HEK293T (cell line): ENCODE results near the gene ZNF541.
A peak's percentile ranks its signal among the peaks of the same experiment; 100 is the strongest.

ENCODE experiments used
- CTCF ChIA-PET: fragments of 350-600 bp; formaldehyde crosslinking; extraction: SDS; loops from one replicate; lab custom pipeline; 2021; ENCODE audit warnings: antibody characterized with exemption, inconsistent platforms; lab: Yijun Ruan, JAX
- POLR2A ChIA-PET: fragments of 350-600 bp; formaldehyde crosslinking; extraction: SDS; loops from one replicate; lab custom pipeline; 2020; ENCODE audit warnings: antibody characterized with exemption, inconsistent platforms; lab: Yijun Ruan, JAX
- DNase-seq: peaks from one replicate; pipeline ENCODE4 v3.0.0; 2012; ENCODE audit warnings: mixed read lengths; ENCODE audit errors: extremely low spot score
- ARNT ChIP-seq: fragments of 450-650 bp; IDR thresholded peaks from 2 replicates; pipeline ENCODE4 v1.6.1; 2017; ENCODE audit warnings: mild to moderate bottlenecking
- BHLHE40 ChIP-seq: fragments of 450-650 bp; IDR thresholded peaks from 2 replicates; pipeline ENCODE4 v1.6.1; 2016; ENCODE audit warnings: mild to moderate bottlenecking, moderate library complexity, borderline replicate concordance
- CTBP1 ChIP-seq: fragments of 450-650 bp; IDR thresholded peaks from 2 replicates; pipeline ENCODE4 v1.6.1; 2016; ENCODE audit warnings: borderline replicate concordance
- ELF4 ChIP-seq: fragments of 450-650 bp; IDR thresholded peaks from 2 replicates; pipeline ENCODE4 v1.6.1; 2017; ENCODE audit warnings: antibody characterized with exemption
- FOXA1 ChIP-seq: fragments of 450-650 bp; IDR thresholded peaks from 2 replicates; pipeline ENCODE4 v1.6.1; 2016; ENCODE audit warnings: mild to moderate bottlenecking
- FOXK2 ChIP-seq: fragments of 450-650 bp; IDR thresholded peaks from 2 replicates; pipeline ENCODE4 v1.6.1; 2016; ENCODE audit warnings: mild to moderate bottlenecking
- FOXM1 ChIP-seq: fragments of 450-650 bp; IDR thresholded peaks from 2 replicates; pipeline ENCODE4 v1.6.1; 2017; ENCODE audit warnings: mild to moderate bottlenecking, borderline replicate concordance
- HDGF ChIP-seq: fragments of 450-650 bp; IDR thresholded peaks from 2 replicates; pipeline ENCODE4 v1.6.1; 2017; ENCODE audit warnings: antibody characterized with exemption, borderline replicate concordance
- L3MBTL2 ChIP-seq: fragments of 450-650 bp; conservative IDR thresholded peaks from 2 replicates; pipeline ENCODE4 v1.6.1; 2016; ENCODE audit warnings: mild to moderate bottlenecking
- LEF1 ChIP-seq: fragments of 450-650 bp; IDR thresholded peaks from 2 replicates; pipeline ENCODE4 v1.6.1; 2017; ENCODE audit warnings: mild to moderate bottlenecking, borderline replicate concordance
- NFRKB ChIP-seq: fragments of 450-650 bp; IDR thresholded peaks from 2 replicates; pipeline ENCODE4 v1.6.1; 2016; ENCODE audit warnings: mild to moderate bottlenecking, moderate library complexity
- SP1 ChIP-seq: fragments of 450-650 bp; IDR thresholded peaks from 2 replicates; pipeline ENCODE4 v1.6.1; 2017
- SUZ12 ChIP-seq: fragments of 450-650 bp; IDR thresholded peaks from 2 replicates; pipeline ENCODE4 v1.6.1; 2016; ENCODE audit warnings: mild to moderate bottlenecking
- TARDBP ChIP-seq: fragments of 450-650 bp; IDR thresholded peaks from 2 replicates; pipeline ENCODE4 v1.6.1; 2016
- ZNF384 ChIP-seq: fragments of 450-650 bp; IDR thresholded peaks from 2 replicates; pipeline ENCODE4 v1.6.1; 2016
- TF ChIP-seq, protein P1 (sequence below): fragments of 450-650 bp; IDR thresholded peaks from 2 replicates; pipeline ENCODE4 v1.6.1; 2016

ZNF541 gene

DNA sequence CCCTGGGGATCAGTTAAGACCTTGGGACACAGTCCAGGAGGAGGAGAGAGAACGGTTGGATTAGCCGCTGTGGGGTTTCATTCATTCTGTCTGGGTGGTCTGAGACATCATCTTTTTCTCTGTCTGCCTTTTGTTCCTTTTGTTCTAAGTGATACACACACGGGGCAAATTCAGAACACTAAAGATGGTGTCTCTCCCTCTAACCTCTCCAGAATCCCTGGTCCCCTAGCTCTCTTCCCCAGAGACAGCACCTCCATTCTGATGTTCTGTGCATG is 41.0 kb upstream of the ZNF541 start:
- ChIA-PET CTCF (no interaction called here), POLR2A (interaction anchor here (0.8 kb wide), 1 partner anchor 15 kb away, joined by 3 read pairs; no protein-coding TSS in a partner anchor)
- TF ChIP-seq SUZ12 (no peak), FOXM1 (no peak)
- no peak for DNase-seq

DNA sequence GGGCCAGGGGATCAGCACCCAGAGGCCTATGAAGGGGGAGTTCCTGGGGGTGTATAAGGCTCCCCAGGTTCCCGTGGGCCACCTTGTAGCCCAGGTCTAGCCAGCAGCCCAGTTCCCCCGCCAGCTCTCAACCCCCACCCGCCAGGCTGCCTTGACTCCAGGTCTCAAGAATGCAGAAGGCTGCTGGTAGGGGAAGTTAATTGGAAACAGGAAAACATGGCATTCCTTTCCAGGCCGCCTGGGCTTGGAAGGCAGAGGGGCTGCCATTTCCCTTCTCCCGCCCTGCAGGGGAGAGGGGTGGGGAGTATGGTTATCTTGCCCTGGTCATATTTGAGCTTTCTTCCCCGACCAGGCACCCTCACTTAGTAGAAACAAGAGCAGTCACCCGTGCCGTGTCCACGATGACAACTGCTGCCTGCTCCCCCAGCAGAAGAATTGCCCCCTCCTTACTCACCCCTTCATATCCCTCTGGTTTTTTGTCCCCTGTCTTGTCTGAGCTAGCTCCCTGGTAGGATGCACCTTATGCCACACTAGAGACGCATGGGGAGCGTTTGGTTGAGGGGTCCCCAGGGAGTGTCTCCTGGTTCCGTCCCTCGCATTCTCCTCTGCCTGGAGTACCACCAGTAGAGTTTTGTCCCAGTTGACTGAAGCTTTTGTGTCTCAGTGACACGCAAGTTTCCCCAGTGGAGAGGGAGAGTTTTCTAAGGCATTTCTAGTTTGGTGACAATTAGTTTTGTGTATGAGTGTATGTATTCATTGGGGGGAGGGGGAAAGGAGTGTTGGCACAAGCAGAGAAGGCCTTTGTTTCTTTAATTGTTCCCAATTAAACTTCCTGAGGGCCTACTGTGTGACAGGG is 40.4 kb upstream of the ZNF541 start:
- DNase-seq: no peak
- TF ChIP-seq SUZ12 (no peak), FOXA1 (no peak), BHLHE40 (no peak), CTBP1 (no peak), HDGF (no peak), SP1 (no peak), ARNT (no peak), LEF1 (no peak), L3MBTL2 (no peak), FOXM1 (no peak), FOXK2 (no peak), NFRKB (no peak), TARDBP (no peak), ZNF384 (no peak), ELF4 (no peak)
- TF ChIP-seq, protein P1, sequence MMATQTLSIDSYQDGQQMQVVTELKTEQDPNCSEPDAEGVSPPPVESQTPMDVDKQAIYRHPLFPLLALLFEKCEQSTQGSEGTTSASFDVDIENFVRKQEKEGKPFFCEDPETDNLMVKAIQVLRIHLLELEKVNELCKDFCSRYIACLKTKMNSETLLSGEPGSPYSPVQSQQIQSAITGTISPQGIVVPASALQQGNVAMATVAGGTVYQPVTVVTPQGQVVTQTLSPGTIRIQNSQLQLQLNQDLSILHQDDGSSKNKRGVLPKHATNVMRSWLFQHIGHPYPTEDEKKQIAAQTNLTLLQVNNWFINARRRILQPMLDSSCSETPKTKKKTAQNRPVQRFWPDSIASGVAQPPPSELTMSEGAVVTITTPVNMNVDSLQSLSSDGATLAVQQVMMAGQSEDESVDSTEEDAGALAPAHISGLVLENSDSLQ: no peak
- ChIA-PET POLR2A (interaction anchor here (0.8 kb wide), 1 partner anchor 14 kb away, joined by 3 read pairs; no protein-coding TSS in a partner anchor), CTCF (no interaction called here)

DNA sequence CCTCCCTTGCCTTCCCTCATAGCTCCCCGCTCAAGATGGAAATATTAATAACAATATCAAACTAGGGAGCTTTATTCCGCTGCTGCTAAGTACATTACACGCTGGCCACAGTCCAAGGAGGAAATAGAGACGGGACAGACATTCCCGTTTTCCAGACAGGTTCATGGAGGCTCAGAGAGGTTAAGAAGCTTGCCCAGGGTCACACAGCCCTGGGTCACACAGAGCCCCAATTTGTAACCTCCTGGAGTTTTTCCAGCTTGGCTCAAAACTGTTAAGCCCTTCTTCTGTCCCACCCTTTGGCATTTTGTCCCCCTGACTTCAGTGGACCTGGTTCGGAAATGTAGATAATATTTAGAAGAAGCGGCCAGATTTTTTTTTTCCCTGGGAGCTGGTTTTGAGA is 38.0 kb upstream of the ZNF541 start:
- DNase-seq: no peak
- ChIA-PET POLR2A (interaction anchor here (0.7 to 1.7 kb wide), 5 partner anchors 9 to 70 kb away, joined by 3 to 4 read pairs (median 3); no protein-coding TSS in a partner anchor), CTCF (interaction anchor here (0.6 kb wide), 2 partner anchors 27 to 1031 kb away, joined by 3 to 4 read pairs; no protein-coding TSS in a partner anchor)
- no peak for TF ChIP-seq TARDBP
- TF ChIP-seq FOXM1: no peak
- no peak for TF ChIP-seq FOXK2
- TF ChIP-seq ARNT: no peak
- TF ChIP-seq ELF4: no peak
- TF ChIP-seq SUZ12: no peak
- TF ChIP-seq LEF1: no peak
- TF ChIP-seq ZNF384: no peak
- TF ChIP-seq FOXA1: no peak
- no peak for TF ChIP-seq CTBP1
- TF ChIP-seq, protein P1: no peak
- TF ChIP-seq HDGF: no peak
- no peak for TF ChIP-seq L3MBTL2
- no peak for TF ChIP-seq NFRKB

DNA sequence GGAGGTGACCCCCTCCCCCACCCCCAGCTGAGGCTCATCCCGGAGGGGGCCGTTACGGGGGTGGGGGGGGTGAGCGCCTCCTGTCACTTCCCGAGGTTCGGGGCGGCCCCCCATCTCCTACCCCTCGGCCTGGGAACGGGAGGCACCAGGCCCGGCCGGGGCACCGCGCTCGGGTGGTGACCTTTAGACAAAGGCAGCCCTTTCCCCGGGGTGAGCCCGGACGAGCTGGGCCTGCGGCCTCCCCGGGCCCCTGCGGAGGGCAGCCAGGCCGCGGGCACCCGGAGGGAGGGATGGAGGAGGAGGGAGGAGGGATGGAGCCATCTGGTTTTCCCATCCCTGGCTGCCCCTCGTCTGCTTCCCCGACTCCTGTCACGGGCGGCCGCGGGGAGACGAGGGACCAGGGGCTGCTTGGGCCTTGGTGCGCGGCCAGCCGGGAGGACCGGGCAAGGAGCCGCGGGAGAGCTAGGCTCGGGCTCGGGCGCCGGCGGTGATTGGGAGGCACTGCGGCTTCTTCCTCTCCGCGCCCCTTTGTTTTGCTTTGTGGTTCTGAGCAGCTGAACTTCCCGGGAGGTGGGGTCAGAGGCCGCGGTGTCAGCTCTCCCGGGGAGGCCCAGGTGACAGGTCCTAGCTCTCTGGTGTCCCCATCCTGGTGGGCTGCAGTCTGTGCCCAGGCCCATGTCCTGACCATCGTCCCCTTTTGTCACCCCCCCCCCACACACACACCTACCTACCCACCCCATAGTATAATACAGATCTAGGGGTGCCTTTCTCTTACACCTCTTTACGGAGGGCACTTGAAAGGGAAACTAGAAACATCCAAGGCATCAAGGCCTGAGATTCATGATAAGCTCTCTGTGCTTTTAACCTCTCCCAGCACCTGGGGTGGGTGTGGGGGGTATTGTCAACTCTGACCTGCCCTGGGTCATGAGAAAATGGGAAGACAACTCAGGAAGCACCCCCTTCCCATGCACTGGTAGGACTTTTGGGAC is 37.3 kb upstream of the ZNF541 start:
- POLR2A ChIA-PET: interaction anchor here (0.7 to 1.7 kb wide), 6 partner anchors 9 to 69 kb away, joined by 3 to 4 read pairs (median 3); no protein-coding TSS in a partner anchor

DNA sequence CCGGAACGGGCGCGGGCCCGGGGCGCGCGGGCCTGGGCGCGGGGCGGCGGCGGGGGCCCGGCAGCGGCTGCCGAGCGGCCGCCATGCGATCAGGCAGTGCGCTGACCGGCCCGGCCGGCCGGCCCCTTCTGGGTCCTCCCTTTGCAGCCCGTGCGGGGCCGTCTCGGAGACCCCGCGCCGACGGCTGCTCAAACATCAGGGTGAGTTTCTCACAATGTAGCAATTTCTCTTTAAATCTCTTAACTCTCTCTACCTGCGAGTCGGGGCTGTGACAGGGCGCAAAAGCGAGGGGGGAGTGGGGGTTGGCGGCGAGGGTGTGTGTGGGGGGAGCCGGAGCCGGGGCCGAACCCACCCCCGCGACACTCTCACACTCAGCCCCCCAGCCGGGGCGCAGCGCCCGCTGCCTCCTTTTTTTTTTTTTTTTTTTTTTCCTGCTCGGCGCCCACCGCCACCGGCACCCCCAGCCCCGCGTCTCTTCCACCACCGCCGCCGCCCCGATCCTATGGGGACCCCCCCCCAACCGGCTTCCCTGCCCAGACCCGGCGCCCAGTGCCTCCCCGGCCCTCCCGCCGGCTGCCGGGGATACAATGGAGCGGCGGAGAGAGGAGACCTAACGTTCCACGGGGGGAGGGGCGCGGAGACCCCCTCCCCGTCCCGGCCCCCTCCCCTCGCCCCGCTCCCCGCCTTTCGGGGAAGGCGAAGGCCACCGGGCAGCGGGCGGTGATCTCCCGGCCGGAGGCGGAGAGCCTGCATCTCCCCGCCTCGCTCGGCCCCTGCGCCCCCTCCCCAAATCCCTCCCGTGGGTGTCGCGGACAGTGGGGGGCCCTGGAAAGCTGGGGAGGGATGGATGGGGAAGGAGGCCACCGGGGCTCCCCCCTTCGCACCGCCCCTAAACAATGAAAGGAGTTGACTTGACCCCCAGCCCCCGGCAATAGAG is 36.3 kb upstream of the ZNF541 start, which contains the start of gene BICRA:
BICRA (plus strand) TSS at position 166 of the 937 bp plus-strand sequence. CDS start 64,441 bp downstream, outside the sequence.
- peak; percentile 82 for DNase-seq
- ChIA-PET POLR2A (interaction anchor here (1.1 to 1.5 kb wide), 2 partner anchors 10 to 68 kb away, joined by 3 to 4 read pairs; no protein-coding TSS in a partner anchor), CTCF (no interaction called here)
- TF ChIP-seq TARDBP (no peak), SUZ12 (no peak), FOXM1 (no peak), SP1 (no peak), BHLHE40 (no peak), CTBP1 (no peak), L3MBTL2 (no peak), LEF1 (no peak), FOXA1 (no peak), ZNF384 (no peak), ELF4 (no peak), ARNT (no peak)
- TF ChIP-seq, protein P1: no peak

More for the DNA sequence above, 37.3 kb upstream of the ZNF541 start:
- TF ChIP-seq ARNT: no peak
- no peak for DNase-seq
- CTCF ChIA-PET: interaction anchor here (0.6 kb wide), 2 partner anchors 27 to 1030 kb away, joined by 3 to 4 read pairs; no protein-coding TSS in a partner anchor
